ENCODE results near the gene FUZ.
"Not testable (repeated sequence)": the region's sequence is repeated elsewhere in the genome, so short reads cannot be mapped to it uniquely, and the experiment has no call there.

The FUZ gene

DNA sequence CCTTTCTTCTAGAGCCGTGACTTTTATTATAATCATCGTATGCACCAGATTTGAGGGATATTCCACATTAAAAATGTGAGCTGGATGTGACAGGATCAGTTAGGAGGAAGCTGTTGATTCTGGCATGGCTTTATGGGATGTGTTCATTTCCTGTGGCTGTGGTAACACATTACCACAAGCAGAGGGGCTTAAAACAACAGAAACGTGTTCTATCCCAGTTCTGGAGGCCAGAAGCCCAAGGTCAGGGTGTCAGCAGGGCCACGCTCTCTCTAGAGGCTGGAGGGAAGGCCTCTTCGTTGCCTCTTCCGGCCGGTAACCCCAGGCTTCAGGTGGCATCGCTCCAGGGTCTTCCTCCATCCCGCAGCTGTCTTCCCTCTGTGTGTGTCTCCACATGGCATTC, 19.5 kb upstream of the FUZ start:
- DNase-seq (ENCODE audit: low read depth) = no peak

DNA sequence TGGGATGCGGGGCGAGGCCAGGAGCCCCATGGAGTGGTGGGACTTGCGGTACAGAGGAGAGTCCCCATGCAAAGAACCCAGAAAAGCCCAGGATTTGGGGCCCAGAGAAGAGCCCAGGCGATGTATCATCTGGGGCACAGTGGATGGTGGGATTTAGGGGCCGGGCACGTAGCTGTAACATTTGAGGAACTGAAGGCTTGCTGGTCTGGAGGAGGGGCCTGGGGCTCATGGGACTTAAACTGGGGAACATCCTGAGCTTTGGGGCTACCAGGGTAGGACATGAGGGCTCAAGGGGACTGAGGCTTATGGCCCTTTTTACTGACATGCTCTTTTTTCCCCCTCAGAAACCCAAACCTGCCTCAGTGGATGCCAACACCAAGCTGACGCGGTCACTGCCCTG, 18.5 kb upstream of the FUZ start:
- DNase-seq (ENCODE audit: low read depth) = no peak

DNA sequence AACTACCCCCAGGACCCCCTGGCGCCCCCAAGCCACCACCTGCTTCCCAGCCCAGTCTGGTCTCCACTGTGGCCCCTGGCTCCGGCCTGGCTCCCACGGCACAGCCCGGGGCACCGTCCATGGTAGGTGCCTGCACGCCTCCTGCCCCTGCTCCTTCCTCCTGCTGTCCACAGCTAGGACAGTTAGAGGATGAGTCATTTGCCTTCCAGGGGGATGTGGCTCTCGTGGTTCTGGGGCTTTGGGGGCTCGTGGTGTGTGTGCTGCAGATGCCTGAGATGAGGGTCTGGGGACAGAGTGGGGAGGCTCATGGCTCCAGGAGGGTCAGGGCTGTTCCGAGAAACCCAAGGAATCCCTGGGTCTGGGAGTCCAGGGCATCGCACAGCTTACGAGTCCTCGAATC, 17.7 kb upstream of the FUZ start:
- DNase-seq (ENCODE audit: low read depth) = no peak

DNA sequence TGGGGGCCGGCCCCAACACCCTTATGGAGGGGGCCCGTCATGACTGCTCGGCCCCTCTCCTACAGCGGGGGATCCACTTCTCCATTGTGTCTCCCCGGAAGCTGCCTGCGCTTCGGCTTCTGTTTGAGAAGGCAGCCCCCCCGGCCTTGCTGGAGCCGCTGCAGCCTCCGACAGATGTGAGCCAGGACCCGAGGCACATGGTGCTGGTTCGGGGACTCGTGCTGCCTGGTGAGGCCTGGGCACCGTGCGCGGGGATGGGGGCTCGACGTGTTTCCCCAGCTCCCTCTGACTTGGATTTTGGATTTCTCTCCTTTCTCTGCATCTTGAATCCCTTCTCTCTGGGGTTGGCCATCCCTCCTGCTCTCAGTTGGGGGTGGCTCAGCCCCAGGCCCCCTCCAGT, 16.6 kb upstream of the FUZ start:
- no peak for DNase-seq (ENCODE audit: low read depth)

DNA sequence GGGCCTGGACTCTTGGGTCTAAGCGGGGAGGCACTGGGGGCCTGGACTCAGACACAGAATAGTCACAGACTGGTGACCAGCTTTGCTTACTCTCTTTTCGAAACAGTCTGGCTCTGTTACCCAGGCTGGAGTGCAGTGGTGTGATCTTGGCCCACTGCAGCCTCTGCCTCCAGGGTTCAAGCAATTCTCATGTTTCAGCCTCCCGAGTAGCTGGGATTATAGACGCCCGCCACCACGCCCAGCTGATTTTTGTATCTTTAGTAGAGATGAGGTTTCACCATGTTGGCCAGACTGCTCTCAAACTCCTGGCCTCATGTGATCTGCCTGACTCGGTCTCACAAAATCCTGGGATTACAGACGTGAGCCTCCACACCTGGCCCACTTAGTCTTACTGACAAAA, 16.1 kb upstream of the FUZ start:
- DNase-seq (ENCODE audit: low read depth) = no peak

DNA sequence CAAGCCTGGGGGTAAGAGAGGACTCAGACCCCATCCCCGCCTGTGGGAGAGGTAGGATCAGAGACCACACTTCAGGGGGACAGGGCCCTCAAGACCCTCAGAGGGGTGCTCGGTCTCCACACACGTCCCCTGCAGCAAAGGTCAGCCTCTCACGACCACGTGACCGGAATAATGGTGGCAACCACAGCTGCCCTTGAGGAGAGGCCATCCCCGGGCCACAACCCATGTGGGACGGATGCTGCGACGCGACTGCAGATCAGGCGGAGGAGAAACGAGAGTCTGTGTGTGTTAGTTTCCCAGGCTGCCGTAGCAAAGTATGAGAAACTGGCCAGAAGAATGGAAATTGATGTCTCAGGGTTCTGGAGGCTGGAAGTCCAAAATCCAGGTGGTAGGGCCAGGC, 13.9 kb upstream of the FUZ start:
- DNase-seq (ENCODE audit: low read depth) = no peak

DNA sequence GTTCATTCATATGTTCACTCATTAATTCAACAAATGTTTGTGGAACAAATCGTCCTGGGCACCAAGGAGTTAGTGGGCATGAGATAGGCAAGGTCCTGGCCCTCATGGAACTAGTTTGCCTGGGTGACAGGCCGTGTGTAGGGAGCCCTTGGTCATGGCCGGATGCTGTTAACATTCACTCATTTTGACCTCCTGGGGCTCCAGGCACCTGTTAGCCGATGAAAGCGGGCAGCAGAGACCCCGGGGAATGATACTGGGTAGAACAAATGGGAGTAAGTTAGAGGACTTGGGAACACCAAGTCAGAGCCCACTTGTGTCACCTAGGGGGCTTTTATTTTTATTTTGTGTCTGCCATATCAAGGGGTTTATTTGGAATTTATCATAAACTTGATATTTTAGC, 11.6 kb upstream of the FUZ start:
- DNase-seq (ENCODE audit: low read depth) = no peak

DNA sequence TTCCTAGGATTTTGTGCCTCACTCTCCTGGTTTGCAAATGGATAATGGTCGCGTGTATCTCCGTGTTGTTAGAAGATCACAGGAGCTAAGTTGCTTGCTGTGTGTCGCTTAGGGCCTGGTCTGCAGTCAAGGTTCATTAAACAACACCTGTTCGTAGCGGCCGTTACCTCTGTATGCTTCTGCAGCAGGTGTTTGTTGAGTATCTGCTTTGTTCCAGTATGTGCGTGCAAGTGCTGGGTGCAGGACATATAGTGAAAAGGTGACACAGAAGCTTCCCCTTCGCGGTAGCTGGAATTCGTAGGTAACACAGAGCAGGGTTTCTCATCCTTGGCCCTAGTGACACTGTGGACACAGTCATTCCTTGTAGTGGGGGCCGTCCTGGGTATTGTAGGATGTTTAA, 10.4 kb upstream of the FUZ start:
- DNase-seq (ENCODE audit: low read depth) = no peak

DNA sequence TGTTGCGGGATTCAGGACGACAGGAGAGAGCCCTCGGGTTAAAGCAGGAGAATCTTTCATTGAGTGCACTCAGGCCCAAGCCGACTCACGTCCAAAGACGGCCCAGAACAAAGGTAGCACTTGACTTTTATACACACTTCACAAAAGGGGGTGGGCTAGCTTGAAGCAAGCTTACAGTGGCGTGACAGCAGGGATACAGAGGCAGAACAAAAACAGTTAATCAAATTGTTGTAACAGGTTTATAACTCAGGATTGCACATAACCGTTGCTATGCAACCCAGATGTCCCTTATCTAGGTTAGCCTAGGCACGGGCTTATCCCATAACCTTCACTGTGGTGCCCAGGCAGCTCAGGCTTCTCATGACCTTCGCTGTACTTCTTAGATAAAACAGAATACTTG, 7.0 kb upstream of the FUZ start:
- DNase-seq (ENCODE audit: low read depth) = no peak

DNA sequence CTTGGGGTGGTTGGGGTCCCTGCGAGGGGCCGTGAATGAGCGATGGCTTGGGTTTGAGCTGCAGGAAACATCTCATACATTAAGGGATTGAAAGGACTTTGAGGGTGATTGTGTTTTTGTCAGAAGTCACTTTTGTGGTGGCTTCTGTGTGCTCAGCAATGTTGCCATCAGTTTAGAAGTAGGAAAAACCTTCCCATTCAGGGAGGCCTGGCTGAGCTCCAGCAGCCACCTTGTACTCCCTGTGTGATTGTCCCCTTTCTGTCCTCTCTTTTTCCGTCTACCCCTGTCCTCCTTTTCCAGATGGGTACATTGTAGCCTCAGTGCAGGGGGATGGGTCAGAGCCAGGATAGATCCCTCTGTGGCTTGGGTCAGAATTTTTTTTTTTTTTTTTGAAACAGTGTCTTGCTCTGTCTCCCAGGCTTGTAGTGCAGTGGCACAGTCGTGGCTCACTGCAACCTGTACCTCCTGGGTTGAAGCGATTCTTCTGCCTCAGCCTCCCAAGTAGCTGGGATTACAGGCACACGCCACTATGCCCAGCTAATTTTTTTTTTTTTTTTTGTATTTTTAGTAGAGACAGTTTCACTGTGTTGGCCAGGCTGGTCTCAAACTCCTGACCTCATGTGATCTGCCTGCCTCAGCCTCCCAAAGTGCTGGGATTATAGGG, 6.5 kb upstream of the FUZ start:
- not testable (repeated sequence) for DNase-seq (ENCODE audit: low read depth)

DNA sequence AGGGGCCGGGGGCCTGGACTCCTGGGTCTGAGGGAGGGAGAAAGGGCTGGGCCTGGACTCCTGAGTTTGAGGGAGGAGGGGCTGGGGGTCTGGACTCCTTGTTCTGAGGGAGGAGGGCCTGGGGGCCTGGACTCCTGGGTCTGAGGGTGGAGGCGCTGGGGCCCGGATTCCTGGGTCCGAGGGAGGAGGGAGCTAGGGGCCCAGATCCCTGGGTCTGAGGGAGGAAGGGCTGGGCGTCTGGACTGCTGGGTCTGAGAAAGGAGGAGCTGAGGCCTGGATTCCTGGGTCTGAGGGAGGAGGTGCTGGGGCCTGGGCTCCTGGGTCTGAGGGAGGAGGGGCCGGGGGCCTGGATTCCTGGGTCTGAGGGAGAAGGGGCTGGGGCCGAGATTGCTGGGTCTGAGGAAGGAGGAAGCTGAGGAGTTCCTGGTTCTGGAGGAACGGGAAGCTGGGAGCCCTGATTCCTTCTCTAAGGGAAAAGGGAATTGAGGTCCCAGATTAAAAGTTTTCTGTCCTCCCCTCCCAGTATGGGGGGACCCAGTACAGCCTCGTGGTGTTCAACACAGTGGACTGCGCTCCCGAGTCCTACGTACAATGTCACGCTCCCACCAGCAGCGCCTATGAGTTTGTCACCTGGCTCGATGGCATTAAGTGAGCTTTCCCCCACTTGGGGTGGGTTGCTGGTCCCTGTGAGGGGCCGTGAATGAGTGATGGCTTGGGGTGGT, 5.7 kb upstream of the FUZ start:
- no peak for DNase-seq (ENCODE audit: low read depth)

DNA sequence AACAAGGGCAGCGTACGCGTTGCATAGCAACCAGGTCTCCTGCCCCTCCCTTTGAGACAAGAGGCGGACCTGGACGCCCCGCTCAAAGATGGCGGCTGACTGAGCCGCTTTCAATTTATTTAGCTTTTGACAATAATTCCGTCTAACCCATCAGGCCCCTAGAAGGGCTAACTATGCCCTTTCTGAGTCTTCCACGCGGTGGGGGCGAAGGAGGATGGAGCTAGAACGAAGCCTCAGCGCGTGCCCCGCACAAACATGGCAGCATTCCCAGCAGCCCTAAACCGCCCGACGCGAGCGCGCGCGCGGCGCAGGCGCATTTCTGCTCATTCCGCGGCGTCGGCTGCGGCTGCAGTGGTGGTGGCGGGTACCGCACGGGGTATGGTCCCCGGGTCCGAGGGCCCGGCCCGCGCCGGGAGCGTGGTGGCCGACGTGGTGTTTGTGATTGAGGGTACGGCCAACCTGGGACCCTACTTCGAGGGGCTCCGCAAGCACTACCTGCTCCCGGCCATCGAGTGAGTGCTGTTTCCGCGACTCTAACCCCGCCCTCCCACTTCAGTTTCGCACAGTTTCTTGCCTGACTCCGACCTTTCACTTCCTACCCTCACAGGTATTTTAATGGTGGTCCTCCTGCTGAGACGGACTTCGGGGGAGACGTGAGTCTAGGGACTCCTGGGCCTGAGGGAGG, 5.0 kb upstream of the FUZ start, which contains the start of gene MED25:
Gene MED25 (plus strand): TSS at position 326 of the 685 bp plus-strand sequence. CDS start 53 bp downstream, at position 379.
- DNase-seq (ENCODE audit: low read depth) = peak; percentile 84

DNA sequence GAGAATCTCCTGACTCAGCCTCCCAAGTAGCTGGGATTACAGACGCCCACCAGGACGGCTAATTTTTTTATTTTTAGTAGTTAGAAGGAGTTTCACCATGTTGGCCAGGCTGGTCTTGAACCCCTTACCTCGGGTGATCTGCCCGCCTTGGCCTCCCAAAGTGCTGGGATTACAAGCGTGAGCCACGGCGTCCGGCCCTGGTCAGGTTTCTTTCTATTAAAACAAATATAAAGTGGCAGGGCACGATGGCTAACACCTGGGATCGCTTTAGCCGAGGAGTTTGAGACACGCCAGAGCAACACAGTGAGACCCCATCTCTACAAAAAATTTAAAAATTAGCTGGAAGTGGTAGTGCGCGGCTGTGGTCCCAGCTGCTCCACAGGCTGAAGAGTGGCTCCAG, 3.5 kb upstream of the FUZ start:
- DNase-seq (ENCODE audit: low read depth) = no peak

DNA sequence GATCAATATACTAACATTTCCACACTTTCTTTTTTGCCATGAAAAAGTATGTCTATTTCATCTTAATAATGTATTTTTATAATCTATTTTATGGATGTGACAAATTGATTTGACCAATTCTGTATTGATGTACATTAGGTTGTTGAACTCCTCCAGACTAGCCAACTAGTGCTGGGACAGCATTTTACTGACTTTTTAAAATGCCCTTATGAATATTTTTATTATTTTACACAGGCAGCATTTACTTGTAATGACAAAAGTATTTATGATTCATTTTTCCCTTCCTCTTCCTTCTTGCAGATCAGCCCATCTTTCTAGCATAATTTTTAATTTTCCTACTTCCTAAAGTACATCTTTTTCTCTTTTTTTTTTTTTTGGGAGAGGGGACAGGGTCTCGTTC, 918 bp upstream of the FUZ start:
- DNase-seq (ENCODE audit: low read depth) = no peak

DNA sequence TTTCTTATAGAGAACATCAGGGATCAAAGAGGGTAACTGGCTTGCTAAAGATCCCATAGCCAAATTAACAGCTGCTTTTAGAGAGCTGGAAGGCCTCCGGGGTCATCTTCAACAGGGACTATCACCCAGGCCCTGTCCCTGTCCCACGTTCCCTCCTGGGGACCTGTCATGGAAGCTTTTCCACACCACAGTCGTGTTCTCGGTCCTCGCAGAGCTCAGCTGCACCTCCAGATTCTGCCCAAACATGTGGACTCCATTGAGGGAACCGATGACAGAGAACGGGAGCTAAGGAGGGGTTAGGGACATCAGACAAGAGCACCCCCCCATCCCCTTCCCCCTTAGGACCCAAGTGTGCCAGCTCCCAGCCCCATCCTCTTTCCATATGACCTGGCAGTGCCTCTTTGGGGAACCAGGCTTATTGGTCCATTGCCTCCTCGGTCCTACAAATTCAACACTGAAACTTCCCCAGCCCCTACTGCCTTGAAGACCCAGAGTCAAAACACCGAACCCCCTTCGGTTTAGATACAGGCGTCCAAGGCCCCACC, 568 bp downstream of the FUZ start:
- no peak for DNase-seq (ENCODE audit: low read depth)

DNA sequence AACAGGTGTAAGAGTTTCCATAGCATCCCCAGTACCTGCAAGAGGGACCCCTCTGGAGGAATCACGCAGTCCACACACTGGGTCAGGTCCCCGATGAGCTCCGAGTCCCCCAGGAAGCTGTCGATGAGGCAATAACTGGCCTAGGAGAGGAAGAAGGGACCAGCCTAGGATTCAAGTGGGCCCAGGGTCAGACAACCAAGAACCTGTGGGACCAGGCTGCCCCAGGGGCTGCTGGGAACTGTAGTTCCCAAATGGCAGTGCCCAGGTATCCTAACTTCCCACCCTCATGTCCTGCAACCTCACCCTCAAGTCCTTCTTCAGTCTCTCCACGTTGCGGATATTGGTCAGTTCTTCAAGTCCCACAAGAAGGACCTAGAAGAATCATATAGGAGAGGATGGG, 1.8 kb downstream of the FUZ start:
- no peak for DNase-seq (ENCODE audit: low read depth)

DNA sequence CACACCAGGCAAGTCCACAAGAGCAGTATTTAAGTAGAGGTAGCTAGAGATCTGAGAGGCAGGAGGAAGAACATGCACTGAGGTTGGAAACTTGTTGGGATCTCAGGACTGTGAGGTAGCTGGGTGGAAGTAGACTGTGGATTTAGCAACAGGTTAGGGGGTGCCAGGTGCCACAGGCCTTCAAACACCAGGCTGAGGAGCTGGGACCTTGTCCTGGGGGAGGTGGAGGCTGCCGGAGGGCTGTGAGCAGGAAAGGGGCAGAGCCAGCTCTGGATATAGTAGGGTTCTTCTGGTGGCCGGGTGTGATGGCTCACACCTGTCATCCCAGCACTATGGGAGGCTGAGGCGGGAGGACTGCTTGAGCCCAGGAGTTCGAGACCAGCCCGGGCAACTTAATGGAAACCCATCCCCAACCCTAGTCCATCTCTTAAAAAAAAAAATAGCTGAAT, 3.1 kb downstream of the FUZ start:
- DNase-seq (ENCODE audit: low read depth) = no peak

DNA sequence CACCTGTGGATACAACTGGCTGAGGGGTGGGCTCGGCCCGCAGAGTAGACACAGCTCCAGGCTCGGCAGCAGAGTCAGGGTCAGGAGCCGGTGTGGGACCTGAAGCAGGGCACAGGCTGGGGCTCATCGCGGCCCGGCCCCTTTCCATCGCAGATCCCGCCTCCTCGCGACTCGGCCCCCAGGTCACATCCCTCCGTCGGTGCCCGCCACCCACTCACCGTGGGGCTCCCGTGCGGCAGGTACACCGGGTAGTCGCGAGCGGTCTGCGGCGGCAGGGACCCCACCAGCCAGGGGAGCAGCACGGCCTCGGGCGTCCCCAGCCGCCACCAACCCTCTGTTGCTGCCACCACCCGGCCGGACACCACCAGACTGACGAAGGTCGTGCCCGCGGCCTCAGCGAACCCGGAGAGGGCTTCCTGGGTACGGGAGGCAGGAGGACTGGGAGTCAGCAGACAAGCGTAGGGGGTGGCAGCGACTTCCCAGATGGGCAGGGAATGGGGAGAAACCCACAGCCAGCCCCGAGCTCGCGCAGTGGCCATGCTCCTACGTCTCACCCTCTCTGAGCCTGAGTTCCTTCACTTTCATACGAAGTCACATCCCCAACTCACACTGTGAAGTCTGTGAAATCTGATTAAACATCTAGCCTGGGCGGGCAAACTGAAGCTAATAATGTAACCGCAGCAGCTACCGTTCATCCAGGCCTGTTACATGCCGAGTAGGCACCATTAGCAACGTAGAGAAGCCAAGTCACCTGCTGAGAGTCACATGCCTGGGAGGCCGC, 3.7 kb downstream of the FUZ start:
- DNase-seq (ENCODE audit: low read depth) = peak; percentile 42

DNA sequence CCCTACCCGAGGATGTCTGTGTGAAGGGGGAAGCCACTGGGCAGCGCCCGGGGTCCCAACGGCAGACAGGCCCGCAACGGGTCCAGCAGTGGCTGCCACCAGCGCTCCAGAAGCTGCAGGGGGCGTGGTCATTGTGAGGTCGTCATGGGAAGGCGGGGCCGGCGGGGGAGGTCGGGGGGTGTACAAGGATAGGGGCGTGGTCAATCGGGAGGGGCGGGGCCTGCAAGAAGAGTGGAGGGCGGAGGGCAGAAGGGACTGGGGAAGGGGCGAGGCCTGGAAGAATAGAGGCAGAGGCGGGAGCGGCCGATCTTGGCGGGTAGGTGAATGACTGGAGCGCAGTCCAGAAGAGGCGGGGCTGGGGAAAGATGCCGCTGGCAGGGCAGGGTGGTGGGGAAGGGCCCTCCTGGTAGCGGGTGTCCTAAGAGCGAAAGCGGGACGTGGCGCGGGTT, 4.4 kb downstream of the FUZ start:
- peak; percentile 85 for DNase-seq (ENCODE audit: low read depth)

DNA sequence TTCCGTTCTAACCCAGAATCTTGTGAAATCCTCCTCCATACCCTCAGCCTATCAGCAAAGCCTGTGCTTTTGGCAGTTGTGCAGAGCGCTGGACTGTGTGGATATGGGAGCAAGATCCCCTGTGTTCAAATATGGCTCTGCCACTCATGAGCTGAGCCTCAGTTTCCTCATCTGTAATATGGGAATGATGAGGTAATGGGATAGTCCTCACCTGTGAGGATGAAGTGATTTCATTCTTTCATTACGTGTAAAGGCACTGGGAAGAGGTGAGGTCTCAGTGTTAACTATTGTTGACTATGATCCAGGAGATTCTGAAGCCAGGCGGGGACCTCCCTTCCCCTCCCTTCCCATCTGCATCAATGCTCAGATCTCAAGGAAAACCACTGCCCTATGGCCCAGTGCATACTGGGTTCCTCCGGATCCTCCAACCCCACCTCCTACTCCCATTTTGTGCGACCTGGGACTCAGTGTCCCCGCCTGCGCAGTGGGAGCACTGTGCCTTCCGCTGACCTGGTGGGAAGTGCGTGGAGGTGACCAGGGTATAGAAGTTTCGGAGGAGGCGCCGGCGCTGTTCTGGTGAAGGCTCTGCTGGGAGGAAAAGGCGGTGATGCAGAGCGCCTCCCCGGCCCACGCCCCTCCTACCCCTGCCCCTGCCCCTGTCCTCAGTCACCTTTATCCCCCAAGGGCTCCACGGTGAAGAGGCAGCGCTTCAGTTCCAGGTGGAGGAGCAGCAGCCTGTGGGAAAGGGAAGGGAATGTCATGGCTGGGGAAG, 5.0 kb downstream of the FUZ start:
- DNase-seq (ENCODE audit: low read depth) = no peak
